ENCODE results near the gene RUBCNL. TPM values are rescaled to one million over a fixed set of nuclear protein-coding genes. Genes with fewer than 3 reads are reported as not detected.

The RUBCNL gene
- total RNA-seq, 1 donor from 2014 or later = 2.9 TPM

DNA sequence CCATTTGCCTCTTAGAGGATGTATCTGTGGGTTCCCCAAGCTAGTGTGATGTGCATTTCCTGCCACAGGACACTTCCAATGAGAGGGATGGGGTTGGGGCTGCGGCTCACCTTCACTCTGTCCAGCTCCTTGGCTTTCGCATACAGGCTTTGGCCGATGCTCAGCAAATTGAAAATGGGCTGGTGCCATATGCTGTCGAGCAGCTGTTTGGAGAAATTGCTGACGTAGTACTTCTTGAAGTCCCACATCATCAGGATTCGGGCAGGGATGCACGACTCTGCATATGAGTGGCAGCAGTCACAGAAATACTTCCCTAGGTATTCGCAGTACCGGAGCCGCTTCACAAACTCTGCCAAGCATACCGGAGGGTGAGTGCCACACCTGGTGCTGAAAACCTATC, 37.0 kb downstream of the RUBCNL start:
- intact Hi-C loops (cut with DNase I) = no loop called here
- TF ChIP-seq, protein P1, sequence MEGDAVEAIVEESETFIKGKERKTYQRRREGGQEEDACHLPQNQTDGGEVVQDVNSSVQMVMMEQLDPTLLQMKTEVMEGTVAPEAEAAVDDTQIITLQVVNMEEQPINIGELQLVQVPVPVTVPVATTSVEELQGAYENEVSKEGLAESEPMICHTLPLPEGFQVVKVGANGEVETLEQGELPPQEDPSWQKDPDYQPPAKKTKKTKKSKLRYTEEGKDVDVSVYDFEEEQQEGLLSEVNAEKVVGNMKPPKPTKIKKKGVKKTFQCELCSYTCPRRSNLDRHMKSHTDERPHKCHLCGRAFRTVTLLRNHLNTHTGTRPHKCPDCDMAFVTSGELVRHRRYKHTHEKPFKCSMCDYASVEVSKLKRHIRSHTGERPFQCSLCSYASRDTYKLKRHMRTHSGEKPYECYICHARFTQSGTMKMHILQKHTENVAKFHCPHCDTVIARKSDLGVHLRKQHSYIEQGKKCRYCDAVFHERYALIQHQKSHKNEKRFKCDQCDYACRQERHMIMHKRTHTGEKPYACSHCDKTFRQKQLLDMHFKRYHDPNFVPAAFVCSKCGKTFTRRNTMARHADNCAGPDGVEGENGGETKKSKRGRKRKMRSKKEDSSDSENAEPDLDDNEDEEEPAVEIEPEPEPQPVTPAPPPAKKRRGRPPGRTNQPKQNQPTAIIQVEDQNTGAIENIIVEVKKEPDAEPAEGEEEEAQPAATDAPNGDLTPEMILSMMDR (IDR thresholded peaks at IDR 0.05) = no peak

DNA sequence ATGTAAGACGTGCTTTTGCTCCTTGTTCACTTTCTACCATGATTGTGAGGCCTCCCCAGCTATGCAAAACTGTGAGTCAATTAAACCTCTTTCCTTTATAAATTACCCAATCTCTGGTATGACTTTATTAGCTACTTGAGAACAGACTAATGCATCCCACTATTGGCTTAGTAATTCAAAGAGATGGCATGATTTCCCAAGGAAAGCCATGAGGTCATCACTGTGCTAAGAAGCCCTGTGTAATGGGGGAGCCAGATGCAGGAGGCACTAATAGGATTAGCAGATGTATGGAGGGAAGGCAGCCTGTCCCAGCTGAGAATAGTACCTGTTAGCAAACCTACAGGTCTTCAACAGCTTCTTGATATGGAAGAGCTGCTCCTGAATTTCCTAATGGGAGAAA, 38.1 kb downstream of the RUBCNL start:
- Histone ChIP-seq H3K27ac (no peak overlapping the region), H3K36me3 (no peaks in the 10 kb centered on the region), H3K4me3 (no peak overlapping the region), H3K9me3 (no peaks in the 10 kb centered on the region), H3K4me1 (no peaks in the 10 kb centered on the region), H3K27me3 (no peaks in the 10 kb centered on the region)
- TF ChIP-seq, protein P1 (IDR thresholded peaks at IDR 0.05) = no peak
- intact Hi-C loops (cut with DNase I) = no loop called here
- no peak for ATAC-seq
- DNase-seq = no peak

More for the DNA sequence above, 37.0 kb downstream of the RUBCNL start:
- Histone ChIP-seq H3K27me3 (no peaks in the 10 kb centered on the region), H3K9me3 (no peaks in the 10 kb centered on the region), H3K4me3 (no peak overlapping the region), H3K36me3 (no peaks in the 10 kb centered on the region), H3K27ac (no peak overlapping the region), H3K4me1 (no peaks in the 10 kb centered on the region)
- ATAC-seq (no peak), DNase-seq (no peak)

DNA sequence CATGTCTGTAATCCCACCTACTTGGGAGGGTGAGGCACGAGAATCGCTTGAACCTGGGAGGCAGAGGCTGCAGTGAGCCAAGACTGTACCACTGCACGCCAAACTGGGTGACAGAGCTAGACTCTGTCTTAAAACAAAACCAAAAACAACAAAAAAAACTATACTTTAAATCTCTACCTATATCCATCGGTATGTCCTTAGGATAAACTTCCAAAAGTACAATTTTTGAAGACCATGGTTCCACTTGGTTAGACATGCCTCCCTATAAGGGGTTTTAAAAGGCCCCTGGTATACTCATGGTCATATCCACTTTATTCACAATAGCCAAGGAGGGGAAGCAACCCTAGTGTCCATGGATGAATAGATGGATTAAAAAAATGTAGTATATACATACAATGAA, 39.8 kb downstream of the RUBCNL start:
- DNase-seq = no peak
- Histone ChIP-seq H3K4me1 (no peaks in the 10 kb centered on the region), H3K27ac (no peak overlapping the region), H3K9me3 (no peaks in the 10 kb centered on the region), H3K36me3 (no peaks in the 10 kb centered on the region), H3K4me3 (no peak overlapping the region), H3K27me3 (no peaks in the 10 kb centered on the region)
- intact Hi-C loops (cut with DNase I) = no loop called here
- no peak for ATAC-seq
- TF ChIP-seq, protein P1 (IDR thresholded peaks at IDR 0.05) = no peak

DNA sequence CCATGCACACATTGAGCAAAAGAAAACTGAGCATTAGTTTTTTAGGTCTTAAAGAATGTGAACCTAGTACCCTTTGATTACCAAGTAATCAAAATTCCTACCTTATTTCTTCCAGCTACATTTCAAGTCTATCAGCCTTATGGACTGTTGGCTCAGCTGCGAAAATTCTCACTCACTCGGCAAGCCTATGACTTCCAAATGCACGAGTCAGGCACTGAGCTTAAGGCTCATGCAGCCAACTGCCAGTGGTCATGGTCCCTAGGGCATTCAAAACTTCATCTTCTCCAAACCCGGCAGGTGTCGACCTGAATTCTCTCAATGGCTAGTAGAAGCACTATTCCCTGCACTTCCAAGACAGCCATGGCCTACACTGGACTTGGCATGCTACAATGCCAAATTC, 41.2 kb downstream of the RUBCNL start:
- Histone ChIP-seq H3K4me3 (no peak overlapping the region), H3K36me3 (no peaks in the 10 kb centered on the region), H3K27me3 (no peaks in the 10 kb centered on the region), H3K4me1 (peaks cover 4% of the 10 kb centered on the region), H3K27ac (no peak overlapping the region), H3K9me3 (no peaks in the 10 kb centered on the region)
- TF ChIP-seq, protein P1 (IDR thresholded peaks at IDR 0.05) = no peak
- intact Hi-C loops (cut with DNase I) = no loop called here
- DNase-seq = no peak
- ATAC-seq = no peak

DNA sequence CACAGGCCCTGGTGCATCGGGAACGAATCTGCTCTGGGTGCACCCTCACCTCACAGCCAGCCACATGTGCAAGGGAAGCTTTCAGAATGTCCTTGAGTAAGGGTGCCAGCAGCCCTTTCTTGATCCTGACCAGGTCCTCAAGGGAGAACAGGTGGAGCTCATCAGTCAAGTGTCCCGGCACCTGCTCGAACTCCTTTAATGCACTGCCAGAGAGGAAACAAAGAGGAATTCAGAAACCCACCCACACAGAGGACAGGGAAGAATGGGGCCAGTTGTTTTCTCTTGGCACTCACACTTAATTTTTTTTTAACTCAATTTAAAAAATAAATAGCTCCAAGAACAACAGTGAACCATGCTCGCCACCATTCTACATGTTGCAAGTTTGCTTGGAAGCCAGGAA, 41.7 kb downstream of the RUBCNL start:
- H3K4me1 ChIP-seq = peaks cover 6% of the 10 kb centered on the region
- no peak for DNase-seq
- H3K36me3 ChIP-seq = no peaks in the 10 kb centered on the region
- no peak overlapping the region for H3K4me3 ChIP-seq
- ATAC-seq = no peak
- no peak overlapping the region for H3K27ac ChIP-seq
- H3K27me3 ChIP-seq = no peaks in the 10 kb centered on the region
- TF ChIP-seq, protein P1 (IDR thresholded peaks at IDR 0.05) = no peak
- intact Hi-C loops (cut with DNase I) = no loop called here
- no peaks in the 10 kb centered on the region for H3K9me3 ChIP-seq
